B cell (primary cell): ENCODE measurements around the gene NSF. TPM values are rescaled to one million over a fixed set of nuclear protein-coding genes. Genes with fewer than 3 reads are reported as not detected.

ENCODE experiments used
- ATAC-seq: fragments of 200-7000 bp; cut with Tn5 transposase; one replicate; pipeline ENCODE4 v1.10.0; 2021; ENCODE audit warnings: low read depth, mild to moderate bottlenecking, moderate number of reproducible peaks, moderate library complexity
- CTCF ChIA-PET: fragments of 350-600 bp; sonication (Branson Sonifier 250); formaldehyde crosslinking; loops from one replicate; lab custom pipeline; 2021; ENCODE audit warnings: antibody characterized with exemption, inconsistent platforms; lab: Charles Lee
- POLR2A ChIA-PET: fragments of 350-600 bp; sonication (Branson Sonifier 250); formaldehyde crosslinking; loops from one replicate; lab custom pipeline; 2021; ENCODE audit warnings: antibody characterized with exemption; lab: Charles Lee
- DNase-seq: peaks from one replicate; pipeline ENCODE4 v3.0.0; 2013
- H2AFZ ChIP-seq: 2 replicates; pipeline ENCODE4 v1.6.1; 2012; ENCODE audit warnings: mild to moderate bottlenecking, low read depth, low read length; ENCODE audit not compliant: insufficient read depth, poor library complexity, severe bottlenecking
- H3K27ac ChIP-seq, 2 donors: 1 replicate in 1 of 2; 2 replicates in 1 of 2; pipeline ENCODE4 v1.5.1; 2012 to 2013; ENCODE audit warnings: low read length in 2 of 2, mild to moderate bottlenecking in 2 of 2, moderate library complexity in 1 of 2
- H3K27me3 ChIP-seq, 4 experiments: fragments of 200-600 bp in 1 of 4; sonication (generic) in 1 of 4; replicated peaks in 1 of 4; 1 replicate in 2 of 4; 2 replicates in 2 of 4; pipeline versions ENCODE4 v1.6.1 to v1.7.0; 2013 to 2016; ENCODE audit warnings: low read length in 3 of 4, mild to moderate bottlenecking in 2 of 4, mixed read lengths in 1 of 4, moderate library complexity in 1 of 4; ENCODE audit not compliant: insufficient read depth in 4 of 4, control insufficient read depth in 3 of 4; ENCODE audit errors: control extremely low read depth in 1 of 4
- H3K36me3 ChIP-seq, 2 experiments: replicated peaks in 1 of 2; 1 replicate in 1 of 2; 2 replicates in 1 of 2; pipeline versions ENCODE4 v1.6.1 to v1.7.1; 2013; ENCODE audit warnings: low read length in 1 of 2; ENCODE audit not compliant: insufficient read depth in 2 of 2, control insufficient read depth in 1 of 2; ENCODE audit errors: control extremely low read depth in 1 of 2, extremely low read depth in 1 of 2
- H3K4me1 ChIP-seq, 2 donors: fragments of 200-600 bp in 1 of 2; sonication (generic) in 1 of 2; 1 replicate in 1 of 2; 2 replicates in 1 of 2; pipeline versions ENCODE4 v1.5.1 to v1.6.1; 2013 to 2017; ENCODE audit warnings: low read length in 2 of 2; ENCODE audit not compliant: control insufficient read depth in 2 of 2, insufficient read depth in 2 of 2
- H3K4me2 ChIP-seq: replicated peaks from 2 replicates; pipeline ENCODE3; 2012; ENCODE audit warnings: mild to moderate bottlenecking, low read depth, low read length; ENCODE audit not compliant: poor library complexity, severe bottlenecking
- H3K4me3 ChIP-seq, 5 experiments: fragments of 200-600 bp in 1 of 5; sonication (generic) in 1 of 5; 1 replicate in 3 of 5; 2 replicates in 2 of 5; pipeline versions ENCODE4 v1.5.1 to v1.7.0; 2011 to 2016; ENCODE audit warnings: low read length in 4 of 5, mild to moderate bottlenecking in 4 of 5, low read depth in 2 of 5, control low read depth in 1 of 5, moderate library complexity in 1 of 5; ENCODE audit not compliant: insufficient read depth in 1 of 5; ENCODE audit errors: control extremely low read depth in 1 of 5, extremely low read depth in 1 of 5
- H3K79me2 ChIP-seq: fragments of 200-600 bp; sonication (generic); one replicate; pipeline ENCODE4 v1.6.0; 2016; ENCODE audit warnings: low read length; ENCODE audit not compliant: control insufficient read depth, insufficient read depth
- H3K9ac ChIP-seq: fragments of 200-600 bp; sonication (generic); 2 replicates; pipeline ENCODE4 v1.6.1; 2017; ENCODE audit warnings: mild to moderate bottlenecking, low read length, moderate library complexity
- H3K9me3 ChIP-seq, 3 donors: one replicate each; pipeline versions ENCODE4 v1.6.1 to v1.7.1; 2013; ENCODE audit warnings: low read length in 2 of 3; ENCODE audit not compliant: control insufficient read depth in 2 of 3, insufficient read depth in 1 of 3; ENCODE audit errors: control extremely low read depth in 1 of 3
- H4K20me1 ChIP-seq: 2 replicates; pipeline ENCODE4 v1.6.0; 2012; ENCODE audit warnings: mild to moderate bottlenecking, low read length; ENCODE audit not compliant: insufficient read depth, control insufficient read depth, poor library complexity, severe bottlenecking
- H3K27ac Mint-ChIP-seq: one replicate; pipeline ENCODE4 v1.8.0; 2021; ENCODE audit warnings: mixed read lengths
- H3K27me3 Mint-ChIP-seq: one replicate; pipeline ENCODE4 v1.8.0; 2021; ENCODE audit warnings: mixed read lengths
- H3K4me1 Mint-ChIP-seq: one replicate; pipeline ENCODE4 v1.8.0; 2021; ENCODE audit warnings: mixed read lengths
- H3K4me3 Mint-ChIP-seq: one replicate; pipeline ENCODE4 v1.8.0; 2021; ENCODE audit warnings: mixed read lengths
- H3K9me3 Mint-ChIP-seq: one replicate; pipeline ENCODE4 v1.8.0; 2022; ENCODE audit warnings: mixed read lengths; ENCODE audit not compliant: insufficient read depth
- CTCF ChIP-seq: fragments of 200-600 bp; IDR thresholded peaks from one replicate; pipeline ENCODE4 v1.8.0; 2022; ENCODE audit warnings: antibody characterized with exemption, mild to moderate bottlenecking
- EZH2 ChIP-seq: IDR thresholded peaks from 2 replicates; pipeline ENCODE4 v1.6.1; 2012; ENCODE audit warnings: borderline replicate concordance, low read depth, mild to moderate bottlenecking, moderate library complexity, low read length; ENCODE audit not compliant: insufficient read depth, poor library complexity, severe bottlenecking
- WGBS: methylation state at CpG from one replicate; pipeline ENCODE4 v1.1.5; 2013; ENCODE audit warnings: missing lambda C conversion rate; ENCODE audit not compliant: insufficient coverage; 5-methylcytosine and 5-hydroxymethylcytosine counted together
- intact Hi-C: fragments of 100-400 bp; cut with micrococcal nuclease; formaldehyde crosslinking; loops from one replicate; pipeline ENCODE4 v1.10.0; 2022
- polyA plus RNA-seq: library from polyadenylated mRNA; depleted of rRNA; stranded (reverse); fragments of >200 nt; gene quantifications from 2 replicates; pipeline ENCODE4 v1.2.3, GENCODE V29; 2012
- total RNA-seq, 2 donors: library from RNA; stranded (reverse); fragments of 120-200 nt in 1 of 2; gene quantifications; 1 replicate in 1 of 2; 2 replicates in 1 of 2; pipeline versions ENCODE4 v1.2.3 to v1.2.4, GENCODE V29; 2013 to 2022

NSF gene
- total and polyA plus RNA-seq, 2 donors (not counting 1 experiment from before 2014, with no cell fraction given): 10.9 to 91.0 TPM

- Histone ChIP-seq H3K27ac (no peak overlapping the region), H3K4me2 (no peak overlapping the region), H3K79me2 (no peaks in the 10 kb centered on the region), H3K9me3 (peaks cover 0 to 3% (median 0%) of the 10 kb centered on the region in 3 donors), H2AFZ (no peak overlapping the region), H3K27me3 (peaks cover 0 to 7% (median 0%) of the 10 kb centered on the region in 4 experiments), H3K4me1 (peaks cover 3 to 7% of the 10 kb centered on the region in 2 donors), H3K9ac (no peak overlapping the region), H3K4me3 (no peak overlapping the region), H3K36me3 (peaks cover 0 to 8% of the 10 kb centered on the region in 2 experiments), H4K20me1 (no peaks in the 10 kb centered on the region)
- CTCF ChIA-PET: interaction anchor here (1.3 kb wide), 1 partner anchor 10 kb away, joined by 3 read pairs; no protein-coding TSS in a partner anchor
- POLR2A ChIA-PET: no interaction called here
- DNase-seq (no peak), ATAC-seq (no peak)
- WGBS: 91% methylated on average over 11 of the region's 13 CpGs
- no peaks in the 10 kb centered on the region for H3K27me3 Mint-ChIP-seq
- no peaks in the 10 kb centered on the region for H3K9me3 Mint-ChIP-seq
- no peak overlapping the region for H3K4me3 Mint-ChIP-seq
- intact Hi-C loops: no loop called here
- H3K4me1 Mint-ChIP-seq: peaks cover 4% of the 10 kb centered on the region
- no peak overlapping the region for H3K27ac Mint-ChIP-seq
- no peak for TF ChIP-seq CTCF
- no peak for TF ChIP-seq EZH2
These were observed 174.4 kb downstream of the NSF start for GRCh38 chr17:46764709-46765401.

GRCh38 chr17:46765453-46765852, 175.0 kb downstream of the NSF start:
- Histone ChIP-seq H2AFZ (no peak overlapping the region), H3K9ac (no peak overlapping the region), H3K4me3 (no peak overlapping the region), H3K27ac (no peak overlapping the region), H3K4me2 (no peak overlapping the region), H3K27me3 (peaks cover 0 to 12% (median 0%) of the 10 kb centered on the region in 4 experiments), H3K79me2 (no peaks in the 10 kb centered on the region), H3K36me3 (peaks cover 0 to 5% of the 10 kb centered on the region in 2 experiments), H4K20me1 (no peaks in the 10 kb centered on the region), H3K4me1 (peaks cover 9 to 13% of the 10 kb centered on the region in 2 donors), H3K9me3 (peaks cover 0 to 4% (median 0%) of the 10 kb centered on the region in 3 donors)
- Mint-ChIP-seq H3K27ac (no peak overlapping the region), H3K27me3 (no peaks in the 10 kb centered on the region), H3K4me3 (no peak overlapping the region), H3K9me3 (no peaks in the 10 kb centered on the region), H3K4me1 (peaks cover 10% of the 10 kb centered on the region)
- no peak for ATAC-seq
- CTCF ChIA-PET: interaction anchor here (1.3 kb wide), 1 partner anchor 10 kb away, joined by 3 read pairs; no protein-coding TSS in a partner anchor
- WGBS: 98% methylated on average over 11 of the region's 12 CpGs
- POLR2A ChIA-PET: no interaction called here
- intact Hi-C loops: no loop called here
- DNase-seq: no peak
- TF ChIP-seq CTCF (no peak), EZH2 (no peak)
